Fibroblast of pulmonary artery (primary cell): ENCODE results near the gene GLIS1.
A peak's percentile ranks its signal among the peaks of the same experiment; 100 is the strongest.

ENCODE experiments used
- DNase-seq: peaks from one replicate; pipeline ENCODE4 v3.0.0-alpha.2; 2010; ENCODE audit warnings: low read depth
- H3K4me3 ChIP-seq: replicated peaks from 2 replicates; pipeline ENCODE4 v1.5.1; 2011; ENCODE audit warnings: low read depth, mild to moderate bottlenecking, control low read depth, low read length, moderate library complexity
- CTCF ChIP-seq: IDR thresholded peaks from 2 replicates; pipeline ENCODE4 v1.5.1; 2011; ENCODE audit warnings: mild to moderate bottlenecking, control low read depth, low read length, inconsistent platforms; ENCODE audit errors: missing control alignments

GLIS1 gene

GRCh38 chr1:53754484-53755312, 15.7 kb upstream of the GLIS1 start:
- DNase-seq = peak; percentile 83
- TF ChIP-seq CTCF = peak; percentile 83
- no peak overlapping the region for H3K4me3 ChIP-seq

- H3K4me3 ChIP-seq = no peak overlapping the region
- DNase-seq = no peak
- TF ChIP-seq CTCF = no peak
Observed at GRCh38 chr1:53752281-53752680, 13.3 kb upstream of the GLIS1 start.

GRCh38 chr1:53747841-53748240, 8.9 kb upstream of the GLIS1 start:
- TF ChIP-seq CTCF = no peak
- no peak for DNase-seq
- no peak overlapping the region for H3K4me3 ChIP-seq

GRCh38 chr1:53740621-53741105, 1.7 kb upstream of the GLIS1 start:
- DNase-seq = peak; percentile 53
- TF ChIP-seq CTCF = no peak
- H3K4me3 ChIP-seq = no peak overlapping the region

- DNase-seq = no peak
- no peak for TF ChIP-seq CTCF
- H3K4me3 ChIP-seq = peak overlapping the region; percentile 61
Observed at GRCh38 chr1:53738205-53739108, 507 bp downstream of the GLIS1 start.

- no peak for DNase-seq
- no peak for TF ChIP-seq CTCF
- peak overlapping the region; percentile 61 for H3K4me3 ChIP-seq
Observed at GRCh38 chr1:53737648-53738204, 1.2 kb downstream of the GLIS1 start.
